Naive thymus-derived CD8-positive, alpha-beta T cell (primary cell): Measurements from ENCODE around the gene PIK3AP1. TPM values are rescaled to one million over a fixed set of nuclear protein-coding genes. Genes with fewer than 3 reads are reported as not detected.
"Not testable (repeated sequence)": the region's sequence is repeated elsewhere in the genome, so short reads cannot be mapped to it uniquely, and the experiment has no call there.

Experiments used
- ATAC-seq, 2 donors: fragments of 150-1000 bp; cut with Tn5 transposase in 1 of 2; sonication (Bioruptor Pico), chemical (Tn5 transposase) in 1 of 2; 1 replicate in 1 of 2; 2 replicates in 1 of 2; pipeline ENCODE4 v1.10.0; 2021; ENCODE audit warnings: mild to moderate bottlenecking in 2 of 2, moderate library complexity in 2 of 2
- POLR2A ChIA-PET: fragments of 350-600 bp; sonication (Branson Sonifier 250); formaldehyde crosslinking; loops from one replicate; lab custom pipeline; 2021; ENCODE audit warnings: antibody characterized with exemption; lab: Charles Lee
- DNase-seq, 10 donors: peaks; one replicate each; pipeline versions ENCODE4 v3.0.0 to v3.0.0-alpha.2; 2020 to 2022
- H3K27ac Mint-ChIP-seq, 10 donors: one replicate each; pipeline ENCODE4 v1.8.0; 2020 to 2022; ENCODE audit warnings: mild to moderate bottlenecking in 10 of 10, mixed read lengths in 10 of 10, moderate library complexity in 4 of 10, inconsistent platforms in 1 of 10
- H3K27me3 Mint-ChIP-seq, 5 donors: one replicate each; pipeline ENCODE4 v1.8.0; 2021 to 2022; ENCODE audit warnings: mixed read lengths in 5 of 5
- H3K36me3 Mint-ChIP-seq, 3 donors: one replicate each; pipeline ENCODE4 v1.8.0; 2020 to 2022; ENCODE audit warnings: mixed read lengths in 3 of 3, mild to moderate bottlenecking in 2 of 3, inconsistent platforms in 1 of 3
- H3K4me1 Mint-ChIP-seq, 4 donors: one replicate each; pipeline ENCODE4 v1.8.0; 2021 to 2022; ENCODE audit warnings: mixed read lengths in 4 of 4
- H3K4me3 Mint-ChIP-seq, 10 donors: one replicate each; pipeline ENCODE4 v1.8.0; 2020 to 2022; ENCODE audit warnings: mild to moderate bottlenecking in 10 of 10, mixed read lengths in 10 of 10, moderate library complexity in 6 of 10, inconsistent platforms in 1 of 10
- H3K9me3 Mint-ChIP-seq, 9 donors: one replicate each; pipeline ENCODE4 v1.8.0; 2020 to 2022; ENCODE audit warnings: mixed read lengths in 9 of 9, mild to moderate bottlenecking in 3 of 9, inconsistent platforms in 1 of 9, moderate library complexity in 1 of 9
- polyA plus RNA-seq, 3 donors: library from polyadenylated mRNA; unstranded; fragments of 300-500 nt; fragmentation: Illumina TruSeq; gene quantifications; one replicate each; pipeline ENCODE4 v1.2.3, GENCODE V29; 2021
- total RNA-seq, 8 experiments: library from RNA in 2 of 8; stranded (reverse) in 2 of 8; gene quantifications; one replicate each; pipeline ENCODE4 v1.2.3 and lab custom pipeline; 2021 to 2026

PIK3AP1 gene
- total and polyA plus RNA-seq, 5 experiments from 2014 or later: 0.77 to 20.2 (median 4.7) TPM

GRCh38 chr10:96690755-96691730 is 29.3 kb downstream of the PIK3AP1 start:
- peaks cover 6 to 80% (median 13%) of the 10 kb centered on the region in 4 donors for H3K4me1 Mint-ChIP-seq
- H3K27me3 Mint-ChIP-seq: peaks cover 0 to 2% (median 0%) of the 10 kb centered on the region in 5 donors
- DNase-seq (no peak), ATAC-seq (no peak)
- no peaks in the 10 kb centered on the region for H3K9me3 Mint-ChIP-seq
- POLR2A ChIA-PET: no interaction called here
- no peaks in the 10 kb centered on the region for H3K36me3 Mint-ChIP-seq
- H3K4me3 Mint-ChIP-seq: peak overlapping the region in 1 of 10 donors; percentile 6
- H3K27ac Mint-ChIP-seq: peak overlapping the region in 1 of 10 donors; percentile 3

- no peak for DNase-seq
- Mint-ChIP-seq H3K27ac (peak overlapping the region in 1 of 10 donors; percentile 49), H3K4me3 (no peak overlapping the region), H3K4me1 (peaks cover 0 to 80% (median 3%) of the 10 kb centered on the region in 4 donors), H3K9me3 (no peaks in the 10 kb centered on the region), H3K27me3 (peaks cover 0 to 2% (median 0%) of the 10 kb centered on the region in 5 donors), H3K36me3 (no peaks in the 10 kb centered on the region)
- POLR2A ChIA-PET: interaction anchor here (0.6 kb wide), 1 partner anchor 569 kb away, joined by 3 read pairs; no protein-coding TSS in a partner anchor
- no peak for ATAC-seq
Measured at GRCh38 chr10:96688789-96689188, 31.5 kb downstream of the PIK3AP1 start.

DNA sequence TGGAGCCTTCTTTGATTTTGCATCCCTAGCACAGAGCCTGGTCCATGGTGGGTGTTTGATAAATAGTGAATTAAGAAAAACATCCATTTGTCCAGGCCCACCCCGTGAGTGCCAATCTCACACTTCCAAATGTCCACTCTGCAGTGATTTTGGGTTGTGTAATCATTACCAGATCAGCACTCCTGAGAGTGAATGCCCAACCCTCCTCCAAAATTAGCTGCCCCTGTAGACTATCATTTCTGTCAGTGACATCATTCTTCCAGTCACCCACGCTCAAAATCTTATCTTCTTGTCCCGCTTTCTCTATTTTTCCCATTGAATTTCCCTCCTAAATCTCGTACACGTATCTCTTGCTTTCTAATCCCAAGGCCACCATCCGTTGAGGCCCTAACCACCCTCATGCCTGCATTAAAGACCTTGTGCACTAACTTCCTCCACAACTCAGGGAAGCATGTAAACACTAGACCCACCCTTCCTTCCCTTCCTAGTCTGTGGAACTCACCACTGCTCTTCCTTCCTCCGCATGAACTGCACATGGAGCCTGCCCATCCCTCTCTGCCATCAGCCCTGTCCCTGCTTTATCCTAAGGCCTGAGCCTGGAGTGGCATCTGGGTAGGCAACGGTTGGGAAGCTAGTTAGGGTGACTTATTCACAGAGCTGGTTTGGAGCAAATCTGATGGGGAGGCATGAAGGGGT is 32.8 kb downstream of the PIK3AP1 start:
- H3K27me3 Mint-ChIP-seq: peaks cover 0 to 3% (median 0%) of the 10 kb centered on the region in 5 donors

DNA sequence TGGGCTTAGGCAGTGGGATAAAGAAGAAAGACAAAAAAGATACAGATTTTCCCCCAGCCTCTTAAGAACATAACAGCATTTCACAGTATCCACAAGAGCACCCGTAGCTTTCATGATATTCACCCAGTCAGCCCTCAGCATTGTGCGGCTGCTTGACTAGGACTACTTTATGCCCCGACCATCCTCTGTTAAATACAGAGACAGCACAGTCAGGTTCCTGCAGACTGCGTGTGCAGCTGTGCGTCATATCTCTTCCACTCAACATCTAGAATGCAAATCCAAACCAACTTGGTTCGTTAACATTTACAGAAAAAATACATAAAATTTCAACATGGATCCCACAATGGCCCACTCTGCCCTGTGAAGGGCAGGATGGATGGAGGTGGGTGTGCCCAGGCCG is 33.8 kb downstream of the PIK3AP1 start:
- H3K4me1 Mint-ChIP-seq: peaks cover 0 to 86% (median 3%) of the 10 kb centered on the region in 4 donors
- H3K36me3 Mint-ChIP-seq: no peaks in the 10 kb centered on the region
- no peak overlapping the region for H3K4me3 Mint-ChIP-seq
- no peaks in the 10 kb centered on the region for H3K9me3 Mint-ChIP-seq
- POLR2A ChIA-PET: no interaction called here
- H3K27ac Mint-ChIP-seq: peak overlapping the region in 1 of 10 donors; percentile 57
- H3K27me3 Mint-ChIP-seq: peaks cover 0 to 5% (median 0%) of the 10 kb centered on the region in 5 donors
- DNase-seq: no peak
- ATAC-seq: no peak

More for the DNA sequence above, 32.8 kb downstream of the PIK3AP1 start:
- no peak for DNase-seq
- ATAC-seq: no peak
- H3K4me3 Mint-ChIP-seq: peak overlapping the region in 1 of 10 donors; percentile 56
- POLR2A ChIA-PET: no interaction called here
- H3K36me3 Mint-ChIP-seq: no peaks in the 10 kb centered on the region
- peak overlapping the region in 5 of 10 donors; percentile 26 to 62 (median 45) for H3K27ac Mint-ChIP-seq
- H3K9me3 Mint-ChIP-seq: no peaks in the 10 kb centered on the region
- peaks cover 0 to 84% (median 3%) of the 10 kb centered on the region in 4 donors for H3K4me1 Mint-ChIP-seq

DNA sequence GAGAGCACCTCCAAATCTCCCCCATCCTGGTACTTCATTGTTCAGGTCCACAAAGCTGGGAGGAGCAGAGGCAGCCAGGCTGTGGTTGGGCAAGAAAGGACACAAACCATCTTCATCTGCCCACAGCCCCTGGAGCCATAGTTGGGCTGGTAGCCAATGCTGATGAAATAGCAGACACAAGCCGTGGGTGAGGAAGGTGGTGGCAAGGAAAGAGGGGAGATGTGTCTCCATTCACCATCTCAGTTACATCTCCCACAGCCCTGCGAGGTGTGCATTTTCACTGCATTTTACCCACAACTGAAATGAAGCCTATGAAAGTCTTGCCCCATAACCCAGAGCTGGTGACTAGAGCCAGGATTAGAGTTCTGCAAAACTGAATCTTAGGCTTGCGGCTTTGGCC is 35.0 kb downstream of the PIK3AP1 start:
- peaks cover 0 to 7% (median 0%) of the 10 kb centered on the region in 9 donors for H3K9me3 Mint-ChIP-seq
- DNase-seq (no peak), ATAC-seq (no peak)
- POLR2A ChIA-PET: no interaction called here
- H3K27ac Mint-ChIP-seq: peak overlapping the region in 2 of 10 donors; percentile 31 to 42
- H3K36me3 Mint-ChIP-seq: no peaks in the 10 kb centered on the region
- peaks cover 0 to 5% (median 2%) of the 10 kb centered on the region in 5 donors for H3K27me3 Mint-ChIP-seq
- no peak overlapping the region for H3K4me3 Mint-ChIP-seq
- H3K4me1 Mint-ChIP-seq: peaks cover 0 to 81% (median 3%) of the 10 kb centered on the region in 4 donors

- POLR2A ChIA-PET: no interaction called here
- Mint-ChIP-seq H3K4me1 (peaks cover 0 to 81% (median 3%) of the 10 kb centered on the region in 4 donors), H3K4me3 (no peak overlapping the region), H3K36me3 (no peaks in the 10 kb centered on the region), H3K27me3 (peaks cover 0 to 5% (median 2%) of the 10 kb centered on the region in 5 donors), H3K9me3 (peaks cover 0 to 9% (median 0%) of the 10 kb centered on the region in 9 donors), H3K27ac (peak overlapping the region in 1 of 10 donors; percentile 42)
- ATAC-seq: no peak
- no peak for DNase-seq
Measured at GRCh38 chr10:96684826-96685225, 35.5 kb downstream of the PIK3AP1 start.

GRCh38 chr10:96683710-96684109 is 36.6 kb downstream of the PIK3AP1 start:
- H3K27ac Mint-ChIP-seq: peak overlapping the region in 1 of 10 donors; percentile 15

DNA sequence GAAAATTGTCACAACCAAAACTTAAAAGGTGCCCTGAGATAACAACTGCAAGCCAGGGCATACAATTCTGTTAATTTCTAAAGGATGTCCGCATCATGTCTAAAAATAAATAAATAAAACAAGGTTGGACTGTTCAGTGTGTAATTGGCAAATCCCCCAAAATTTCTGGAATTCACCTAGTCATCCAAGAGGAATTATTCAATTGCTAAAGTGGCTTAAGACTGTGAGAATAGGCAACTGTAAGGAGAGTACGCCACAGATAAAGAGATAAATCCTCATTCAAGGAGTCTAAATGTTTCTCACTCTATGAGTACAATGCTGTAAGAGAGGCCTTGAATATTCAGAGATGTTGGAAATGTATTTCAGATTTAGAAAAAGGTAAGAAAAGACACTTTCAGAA is 37.2 kb downstream of the PIK3AP1 start:
- ATAC-seq: no peak
- Mint-ChIP-seq H3K36me3 (no peaks in the 10 kb centered on the region), H3K4me3 (no peak overlapping the region), H3K9me3 (peaks cover 0 to 9% (median 0%) of the 10 kb centered on the region in 9 donors), H3K27me3 (peaks cover 0 to 7% (median 4%) of the 10 kb centered on the region in 5 donors), H3K27ac (peak overlapping the region in 1 of 10 donors; percentile 15), H3K4me1 (peaks cover 0 to 80% (median 3%) of the 10 kb centered on the region in 4 donors)
- POLR2A ChIA-PET: no interaction called here
- no peak for DNase-seq

More at GRCh38 chr10:96683710-96684109, 36.6 kb downstream of the PIK3AP1 start:
- H3K4me1 Mint-ChIP-seq: peaks cover 0 to 82% (median 3%) of the 10 kb centered on the region in 4 donors
- peaks cover 0 to 9% (median 0%) of the 10 kb centered on the region in 9 donors for H3K9me3 Mint-ChIP-seq
- no peaks in the 10 kb centered on the region for H3K36me3 Mint-ChIP-seq
- POLR2A ChIA-PET: no interaction called here
- H3K27me3 Mint-ChIP-seq: peaks cover 0 to 5% (median 1%) of the 10 kb centered on the region in 5 donors
- H3K4me3 Mint-ChIP-seq: no peak overlapping the region
- ATAC-seq: no peak
- DNase-seq: no peak

DNA sequence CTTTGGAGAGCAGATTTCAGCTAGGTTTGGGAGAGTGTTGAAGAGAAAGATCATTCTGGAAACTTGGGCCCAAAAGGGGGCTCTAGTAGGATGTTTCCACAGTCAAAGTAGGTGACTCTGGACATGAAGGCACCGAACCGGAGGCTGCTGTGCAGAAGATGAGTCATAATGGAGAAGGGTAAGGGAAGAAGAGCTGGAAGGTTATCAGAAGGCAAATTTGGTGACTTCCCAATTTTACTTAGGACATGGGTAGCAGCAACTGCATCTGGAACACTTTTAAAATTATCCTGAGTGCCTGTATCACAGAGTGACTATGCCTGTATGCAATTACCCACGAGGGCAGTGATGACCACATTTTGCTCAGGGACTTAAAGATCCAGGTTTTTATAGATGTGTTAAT is 38.8 kb downstream of the PIK3AP1 start:
- H3K27me3 Mint-ChIP-seq: peaks cover 0 to 5% (median 4%) of the 10 kb centered on the region in 5 donors
- H3K27ac Mint-ChIP-seq: peak overlapping the region in 2 of 10 donors; percentile 32 to 39
- peaks cover 0 to 9% (median 0%) of the 10 kb centered on the region in 9 donors for H3K9me3 Mint-ChIP-seq
- H3K4me3 Mint-ChIP-seq: no peak overlapping the region
- no peak for DNase-seq
- no peak for ATAC-seq
- H3K36me3 Mint-ChIP-seq: peaks cover 0 to 5% (median 0%) of the 10 kb centered on the region in 3 donors
- peaks cover 0 to 79% (median 0%) of the 10 kb centered on the region in 4 donors for H3K4me1 Mint-ChIP-seq
- POLR2A ChIA-PET: no interaction called here

GRCh38 chr10:96680463-96680862 is 39.9 kb downstream of the PIK3AP1 start:
- H3K9me3 Mint-ChIP-seq, H3K4me3 Mint-ChIP-seq, H3K27ac Mint-ChIP-seq, H3K27me3 Mint-ChIP-seq, H3K36me3 Mint-ChIP-seq, DNase-seq, POLR2A ChIA-PET, ATAC-seq: not testable (repeated sequence)
- peaks cover 0 to 75% (median 0%) of the 10 kb centered on the region in 4 donors for H3K4me1 Mint-ChIP-seq

GRCh38 chr10:96678725-96679124 is 41.6 kb downstream of the PIK3AP1 start:
- Mint-ChIP-seq H3K27ac (peak overlapping the region in 3 of 10 donors; percentile 8 to 50 (median 9)), H3K9me3 (peaks cover 0 to 9% (median 0%) of the 10 kb centered on the region in 9 donors), H3K27me3 (peaks cover 0 to 5% (median 4%) of the 10 kb centered on the region in 5 donors), H3K36me3 (peaks cover 0 to 5% (median 0%) of the 10 kb centered on the region in 3 donors), H3K4me1 (peaks cover 0 to 76% (median 4%) of the 10 kb centered on the region in 4 donors), H3K4me3 (no peak overlapping the region)
- POLR2A ChIA-PET: no interaction called here
- DNase-seq: no peak
- ATAC-seq: no peak
